Activated T-cell treated with anti-CD3 and anti-CD28 coated beads, Interleukin-2, amount 50 U/mL, for 1 hour (primary cell): ENCODE data around the gene EXOC4.

ENCODE experiments used
- DNase-seq: peaks from one replicate; pipeline ENCODE4 v3.0.0-alpha.2; 2020

Gene EXOC4

GRCh38 chr7:134108802-134109201, 855.9 kb downstream of the EXOC4 start:
- no peak for DNase-seq

- no peak for DNase-seq
These were observed 860.8 kb downstream of the EXOC4 start for GRCh38 chr7:134113655-134114054.

GRCh38 chr7:134114992-134115391, 862.1 kb downstream of the EXOC4 start:
- DNase-seq = no peak
